ENCODE data around the gene PRSS56. TPM values are rescaled to one million over a fixed set of nuclear protein-coding genes. Genes with fewer than 3 reads are reported as not detected.

Gene PRSS56
- total RNA-seq: not detected

DNA sequence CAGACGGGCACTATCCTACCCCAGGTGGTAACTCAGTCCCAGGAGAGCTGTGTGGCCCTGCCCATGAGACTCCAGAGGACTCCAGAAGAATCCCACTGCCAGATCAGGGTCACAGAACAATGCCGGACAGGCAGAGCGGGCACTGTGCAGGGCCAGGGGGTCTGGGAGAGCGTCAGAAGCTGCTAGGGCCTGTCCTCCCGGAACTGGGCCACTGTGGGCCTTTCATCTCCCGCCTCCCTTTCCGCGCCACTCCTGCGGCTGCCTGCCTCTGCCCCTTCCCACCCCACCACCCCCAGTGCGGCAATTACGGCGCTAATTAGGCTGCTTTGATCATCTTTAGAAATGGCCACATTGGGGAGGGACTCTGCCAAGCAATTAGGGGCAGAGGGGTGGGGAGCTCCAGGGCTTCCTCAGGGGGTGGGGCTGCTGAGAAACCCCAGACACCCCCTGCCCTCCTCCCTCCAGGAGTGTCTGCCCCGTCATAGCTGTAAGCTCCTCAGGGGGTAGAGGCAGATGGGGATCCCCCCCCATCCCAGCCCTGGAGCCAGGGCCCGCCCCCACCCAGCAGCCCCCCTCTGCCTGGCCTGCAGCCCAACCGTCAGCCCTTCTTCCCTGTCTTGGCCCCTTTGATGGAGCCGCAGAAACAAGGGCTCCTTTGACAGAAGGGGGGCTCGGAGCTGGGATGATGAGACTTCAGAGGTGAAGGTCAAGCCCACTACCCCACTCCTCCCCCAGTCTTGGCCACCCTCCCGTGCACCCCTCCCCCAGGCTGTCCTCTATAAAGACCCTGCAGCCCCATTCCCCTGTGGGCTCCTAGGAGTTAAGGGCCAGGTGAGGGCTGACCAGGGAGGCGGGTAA lies at the start of gene PRSS56:
Gene PRSS56 (plus strand): TSS at position 808 of the 858 bp plus-strand sequence. CDS start 211 bp downstream, outside the sequence.
- Histone ChIP-seq H3K36me3 (no peaks in the 10 kb centered on the region), H3K4me3 (no peak within 1 kb of the TSS), H3K4me1 (no peaks in the 10 kb centered on the region), H3K27ac (no peak within 1 kb of the TSS), H3K9me3 (no peaks in the 10 kb centered on the region), H3K27me3 (peaks cover 4 to 57% of the 10 kb centered on the region in 2 donors)
- DNase-seq (ENCODE audit: low spot score in 2 of 2): no peak
- TF ChIP-seq POLR2A (IDR thresholded peaks at IDR 0.05) (no peak), POLR2AphosphoS5 (IDR thresholded peaks at IDR 0.05) (no peak)
- TF ChIP-seq, protein P1, sequence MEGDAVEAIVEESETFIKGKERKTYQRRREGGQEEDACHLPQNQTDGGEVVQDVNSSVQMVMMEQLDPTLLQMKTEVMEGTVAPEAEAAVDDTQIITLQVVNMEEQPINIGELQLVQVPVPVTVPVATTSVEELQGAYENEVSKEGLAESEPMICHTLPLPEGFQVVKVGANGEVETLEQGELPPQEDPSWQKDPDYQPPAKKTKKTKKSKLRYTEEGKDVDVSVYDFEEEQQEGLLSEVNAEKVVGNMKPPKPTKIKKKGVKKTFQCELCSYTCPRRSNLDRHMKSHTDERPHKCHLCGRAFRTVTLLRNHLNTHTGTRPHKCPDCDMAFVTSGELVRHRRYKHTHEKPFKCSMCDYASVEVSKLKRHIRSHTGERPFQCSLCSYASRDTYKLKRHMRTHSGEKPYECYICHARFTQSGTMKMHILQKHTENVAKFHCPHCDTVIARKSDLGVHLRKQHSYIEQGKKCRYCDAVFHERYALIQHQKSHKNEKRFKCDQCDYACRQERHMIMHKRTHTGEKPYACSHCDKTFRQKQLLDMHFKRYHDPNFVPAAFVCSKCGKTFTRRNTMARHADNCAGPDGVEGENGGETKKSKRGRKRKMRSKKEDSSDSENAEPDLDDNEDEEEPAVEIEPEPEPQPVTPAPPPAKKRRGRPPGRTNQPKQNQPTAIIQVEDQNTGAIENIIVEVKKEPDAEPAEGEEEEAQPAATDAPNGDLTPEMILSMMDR (IDR thresholded peaks at IDR 0.05): no peak
- intact Hi-C loops (cut with DNase I; ENCODE audit: low total_unique reads): loop anchor here (10.0 kb wide), 2 partner anchors 615 to 1355 kb away; no protein-coding TSS in a partner anchor

DNA sequence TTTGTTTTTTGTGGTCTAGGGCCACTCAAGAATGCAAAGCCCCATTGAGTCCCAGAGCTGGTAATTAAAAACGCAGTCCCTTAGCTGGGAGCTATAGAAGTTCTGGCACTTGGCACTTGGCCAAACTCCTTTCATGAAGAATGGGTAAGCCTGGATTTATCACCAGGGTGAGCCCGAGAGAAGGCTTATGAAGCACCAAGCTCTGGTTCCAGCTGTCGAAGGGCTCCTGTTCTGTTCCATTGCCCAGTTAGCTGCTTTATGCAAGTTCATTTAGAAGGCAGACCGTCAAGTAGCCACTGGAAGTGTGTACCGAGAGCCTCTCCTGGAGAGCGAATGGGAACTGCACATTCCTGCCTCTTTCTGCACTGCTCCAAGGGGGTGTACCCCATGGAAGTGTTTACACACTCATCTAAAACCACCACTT lies 46.7 kb upstream of the PRSS56 start:
- no peaks in the 10 kb centered on the region for H3K36me3 ChIP-seq
- DNase-seq (ENCODE audit: low spot score in 2 of 2): no peak
- TF ChIP-seq, protein P1 (IDR thresholded peaks at IDR 0.05): no peak
- TF ChIP-seq POLR2A (IDR thresholded peaks at IDR 0.05) (no peak), POLR2AphosphoS5 (IDR thresholded peaks at IDR 0.05) (no peak)
- no peak overlapping the region for H3K4me3 ChIP-seq
- intact Hi-C loops (cut with DNase I; ENCODE audit: low total_unique reads): no loop called here
- H3K4me1 ChIP-seq: no peaks in the 10 kb centered on the region
- H3K27me3 ChIP-seq: peaks cover 0 to 18% of the 10 kb centered on the region in 2 donors
- H3K9me3 ChIP-seq: no peaks in the 10 kb centered on the region
- no peak overlapping the region for H3K27ac ChIP-seq

DNA sequence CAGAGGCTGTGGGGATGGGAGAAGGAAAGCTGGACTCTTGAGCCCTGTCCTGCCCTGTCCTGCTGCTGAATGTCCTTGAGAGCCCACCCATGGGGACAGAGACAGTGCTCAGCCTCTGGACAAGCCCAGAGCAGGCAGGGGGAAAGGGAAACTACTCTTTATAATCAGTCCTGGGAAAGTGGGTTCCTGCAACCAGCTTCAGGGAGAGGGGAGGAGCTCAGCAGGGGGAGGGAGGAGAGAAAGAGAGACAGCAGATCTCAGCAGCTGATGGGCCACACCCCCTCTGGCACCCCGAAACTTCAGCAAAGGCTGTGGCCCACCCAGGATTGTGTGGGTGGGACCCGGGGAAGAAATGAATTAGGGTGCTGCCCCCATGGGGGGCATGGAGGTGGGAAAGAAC lies 44.1 kb upstream of the PRSS56 start:
- no peaks in the 10 kb centered on the region for H3K36me3 ChIP-seq
- no peaks in the 10 kb centered on the region for H3K9me3 ChIP-seq
- no peak for TF ChIP-seq POLR2A (IDR thresholded peaks at IDR 0.05)
- TF ChIP-seq POLR2AphosphoS5 (IDR thresholded peaks at IDR 0.05): no peak
- TF ChIP-seq, protein P1 (IDR thresholded peaks at IDR 0.05): no peak
- H3K4me1 ChIP-seq: no peaks in the 10 kb centered on the region
- H3K27me3 ChIP-seq: peaks cover 0 to 19% of the 10 kb centered on the region in 2 donors
- H3K4me3 ChIP-seq: no peak overlapping the region
- no peak for DNase-seq (ENCODE audit: low spot score in 2 of 2)
- H3K27ac ChIP-seq: no peak overlapping the region
- intact Hi-C loops (cut with DNase I; ENCODE audit: low total_unique reads): no loop called here

DNA sequence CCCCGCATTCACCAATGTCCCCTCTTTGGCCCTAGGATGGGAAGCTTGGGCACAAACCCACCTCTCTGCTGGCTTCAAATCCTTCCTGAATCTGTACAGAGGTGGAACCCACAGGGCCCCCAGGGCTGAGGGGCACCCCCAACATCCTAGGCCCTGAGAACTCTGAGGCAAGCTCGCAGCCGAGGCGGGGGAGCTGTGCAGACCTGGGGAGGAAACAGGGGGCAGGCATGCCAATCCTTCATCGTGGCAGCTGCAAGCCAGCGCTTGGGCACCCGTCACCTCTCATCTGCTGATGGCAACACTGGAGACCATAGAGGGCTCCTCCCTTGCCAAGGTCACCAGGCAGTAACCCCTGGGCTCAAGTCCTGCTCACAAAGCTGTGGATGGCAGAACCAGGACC lies 43.4 kb upstream of the PRSS56 start:
- intact Hi-C loops (cut with DNase I; ENCODE audit: low total_unique reads): no loop called here
- H3K27me3 ChIP-seq: peaks cover 0 to 26% of the 10 kb centered on the region in 2 donors
- H3K36me3 ChIP-seq: no peaks in the 10 kb centered on the region
- no peak overlapping the region for H3K4me3 ChIP-seq
- no peaks in the 10 kb centered on the region for H3K4me1 ChIP-seq
- no peak overlapping the region for H3K27ac ChIP-seq
- no peaks in the 10 kb centered on the region for H3K9me3 ChIP-seq
- DNase-seq (ENCODE audit: low spot score in 2 of 2): no peak
- TF ChIP-seq, protein P1 (IDR thresholded peaks at IDR 0.05): no peak
- TF ChIP-seq POLR2A (IDR thresholded peaks at IDR 0.05) (no peak), POLR2AphosphoS5 (IDR thresholded peaks at IDR 0.05) (no peak)

Data from breast epithelium (tissue), 4 donors.